HFFc6 (cell line): Measurements from ENCODE around the gene GLIS2. TPM values are rescaled to one million over a fixed set of nuclear protein-coding genes. Genes with fewer than 3 reads are reported as not detected.

Source experiments
- DNase-seq: peaks from one replicate; pipeline ENCODE4 v3.0.0-alpha.2; 2018
- H3K27ac Mint-ChIP-seq: 2 replicates; pipeline ENCODE4 v1.8.0; 2020; ENCODE audit warnings: mild to moderate bottlenecking, mixed read lengths
- H3K27me3 Mint-ChIP-seq: 2 replicates; pipeline ENCODE4 v1.8.0; 2021; ENCODE audit warnings: mild to moderate bottlenecking, moderate library complexity, mixed read lengths; ENCODE audit not compliant: insufficient read depth
- H3K36me3 Mint-ChIP-seq: 2 replicates; pipeline ENCODE4 v1.8.0; 2021; ENCODE audit warnings: low read depth, mixed read lengths
- H3K4me1 Mint-ChIP-seq: 2 replicates; pipeline ENCODE4 v1.8.0; 2020; ENCODE audit warnings: low read depth, mixed read lengths
- H3K4me3 Mint-ChIP-seq: 2 replicates; pipeline ENCODE4 v1.8.0; 2020; ENCODE audit warnings: mild to moderate bottlenecking, moderate library complexity, mixed read lengths
- H3K9me3 Mint-ChIP-seq: 2 replicates; pipeline ENCODE4 v1.8.0; 2020; ENCODE audit warnings: mild to moderate bottlenecking, mixed read lengths
- CTCF ChIP-seq: fragments of 200-600 bp; sonication (generic); IDR thresholded peaks from 2 replicates; pipeline ENCODE4 v1.5.0; 2021; ENCODE audit warnings: antibody characterized with exemption, mild to moderate bottlenecking
- total RNA-seq, 6 experiments: library from RNA; stranded (reverse); fragmentation: NEBNext Ultra II Directional; extraction: Animal tissue kit (Norgen Biotek cat#: 25700); gene quantifications; 2 replicates in 1 of 6; 3 replicates in 5 of 6; pipeline ENCODE4 v1.2.3, GENCODE V29; 2021

GLIS2 gene
- total RNA-seq, 6 experiments from 2014 or later = 21.9 to 26.0 (median 23.5) TPM

GRCh38 chr16:4318967-4319366, 3.1 kb downstream of the GLIS2 start:
- no peaks in the 10 kb centered on the region for H3K9me3 Mint-ChIP-seq
- H3K4me3 Mint-ChIP-seq = peak overlapping the region; percentile 88
- peak overlapping the region; percentile 64; the same call in 1 of the 2 replicates for H3K27ac Mint-ChIP-seq
- H3K27me3 Mint-ChIP-seq = no peaks in the 10 kb centered on the region
- no peak for TF ChIP-seq CTCF
- H3K36me3 Mint-ChIP-seq = no peaks in the 10 kb centered on the region
- no peak for DNase-seq
- H3K4me1 Mint-ChIP-seq = peaks cover 32% of the 10 kb centered on the region

GRCh38 chr16:4319454-4320421, 3.9 kb downstream of the GLIS2 start:
- no peak for TF ChIP-seq CTCF
- DNase-seq = no peak
- H3K27ac Mint-ChIP-seq = no peak overlapping the region; the same call in none of the 2 replicates
- no peaks in the 10 kb centered on the region for H3K9me3 Mint-ChIP-seq
- peak overlapping the region; percentile 53 for H3K4me3 Mint-ChIP-seq
- H3K4me1 Mint-ChIP-seq = peaks cover 31% of the 10 kb centered on the region
- H3K36me3 Mint-ChIP-seq = no peaks in the 10 kb centered on the region
- H3K27me3 Mint-ChIP-seq = no peaks in the 10 kb centered on the region; the same call in 1 of the 2 replicates

- Mint-ChIP-seq H3K27ac (no peak overlapping the region), H3K36me3 (no peaks in the 10 kb centered on the region), H3K9me3 (no peaks in the 10 kb centered on the region), H3K4me1 (peaks cover 28% of the 10 kb centered on the region), H3K27me3 (no peaks in the 10 kb centered on the region; the same call in 1 of the 2 replicates), H3K4me3 (no peak overlapping the region)
- no peak for DNase-seq
- no peak for TF ChIP-seq CTCF
Measured at GRCh38 chr16:4320571-4321137, 4.8 kb downstream of the GLIS2 start.

- Mint-ChIP-seq H3K4me3 (no peak overlapping the region), H3K4me1 (peaks cover 32% of the 10 kb centered on the region), H3K27me3 (no peaks in the 10 kb centered on the region; the same call in 1 of the 2 replicates), H3K27ac (no peak overlapping the region), H3K9me3 (no peaks in the 10 kb centered on the region), H3K36me3 (no peaks in the 10 kb centered on the region)
- no peak for TF ChIP-seq CTCF
- no peak for DNase-seq
Measured at GRCh38 chr16:4321286-4322120, 5.6 kb downstream of the GLIS2 start.
